PFSK-1 (cell line): ENCODE measurements around the gene TMEM270.

Source experiments
- FOXP2 ChIP-seq: optimal IDR thresholded peaks from 2 replicates; pipeline ENCODE3; 2011; ENCODE audit warnings: borderline replicate concordance, control low read depth, inconsistent platforms; ENCODE audit not compliant: insufficient read depth; ENCODE audit errors: extremely low read length, extremely low read depth
- POLR2AphosphoS5 ChIP-seq: IDR thresholded peaks from 2 replicates; pipeline ENCODE4 v1.6.1; 2012; ENCODE audit warnings: low read depth, mild to moderate bottlenecking, control low read depth, low read length, moderate library complexity
- SIN3A ChIP-seq: IDR thresholded peaks from 2 replicates; pipeline ENCODE4 v1.6.1; 2012; ENCODE audit warnings: mild to moderate bottlenecking, low read length, moderate library complexity, borderline replicate concordance; ENCODE audit not compliant: insufficient read depth
- TAF1 ChIP-seq: IDR thresholded peaks from 2 replicates; pipeline ENCODE4 v1.6.1; 2012; ENCODE audit warnings: low read length, control low read depth, borderline replicate concordance; ENCODE audit not compliant: insufficient read depth
- TF ChIP-seq, protein P1 (sequence below), 2 experiments: IDR thresholded peaks; 2 replicates each; pipeline versions ENCODE4 v1.6.1 to v1.8.0; 2011 to 2012; ENCODE audit warnings: low read depth in 2 of 2, low read length in 2 of 2, control low read depth in 1 of 2, inconsistent platforms in 1 of 2, mild to moderate bottlenecking in 1 of 2, moderate library complexity in 1 of 2; ENCODE audit not compliant: insufficient read depth in 1 of 2

Gene TMEM270

DNA sequence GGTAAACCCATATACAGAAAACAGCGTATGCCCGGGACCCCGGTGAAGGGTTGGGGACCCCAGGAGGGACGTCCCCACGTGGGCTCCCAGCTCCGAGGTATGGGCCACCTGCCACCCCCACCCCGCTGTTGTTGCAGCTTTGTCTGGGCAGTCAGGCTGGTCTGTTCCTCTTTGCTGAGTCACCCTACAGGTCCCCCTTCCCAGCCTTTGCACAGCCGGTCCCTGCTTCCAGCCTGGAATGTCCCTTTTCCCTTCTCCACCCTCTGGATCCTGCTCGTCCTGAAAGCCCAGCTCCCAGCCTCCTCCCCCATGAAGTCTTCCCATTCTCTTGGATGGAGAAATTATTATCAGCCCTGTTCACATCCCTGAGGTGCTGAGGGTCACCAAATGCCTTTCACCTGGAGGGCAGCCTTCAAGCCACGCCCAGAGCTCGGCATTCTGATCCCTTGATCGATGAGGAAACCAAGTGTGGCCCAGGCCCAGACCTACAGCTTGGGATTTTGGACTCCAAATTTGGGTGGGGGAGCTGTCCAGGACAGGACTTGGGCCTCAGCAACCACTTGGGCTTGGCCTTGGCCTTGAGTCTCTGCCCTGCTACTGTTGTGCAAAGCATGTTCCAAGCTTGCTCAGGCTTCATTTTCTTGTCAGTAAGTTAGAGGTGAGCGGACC, 27.6 kb upstream of the TMEM270 start:
- no peak for TF ChIP-seq SIN3A
- TF ChIP-seq, protein P1, sequence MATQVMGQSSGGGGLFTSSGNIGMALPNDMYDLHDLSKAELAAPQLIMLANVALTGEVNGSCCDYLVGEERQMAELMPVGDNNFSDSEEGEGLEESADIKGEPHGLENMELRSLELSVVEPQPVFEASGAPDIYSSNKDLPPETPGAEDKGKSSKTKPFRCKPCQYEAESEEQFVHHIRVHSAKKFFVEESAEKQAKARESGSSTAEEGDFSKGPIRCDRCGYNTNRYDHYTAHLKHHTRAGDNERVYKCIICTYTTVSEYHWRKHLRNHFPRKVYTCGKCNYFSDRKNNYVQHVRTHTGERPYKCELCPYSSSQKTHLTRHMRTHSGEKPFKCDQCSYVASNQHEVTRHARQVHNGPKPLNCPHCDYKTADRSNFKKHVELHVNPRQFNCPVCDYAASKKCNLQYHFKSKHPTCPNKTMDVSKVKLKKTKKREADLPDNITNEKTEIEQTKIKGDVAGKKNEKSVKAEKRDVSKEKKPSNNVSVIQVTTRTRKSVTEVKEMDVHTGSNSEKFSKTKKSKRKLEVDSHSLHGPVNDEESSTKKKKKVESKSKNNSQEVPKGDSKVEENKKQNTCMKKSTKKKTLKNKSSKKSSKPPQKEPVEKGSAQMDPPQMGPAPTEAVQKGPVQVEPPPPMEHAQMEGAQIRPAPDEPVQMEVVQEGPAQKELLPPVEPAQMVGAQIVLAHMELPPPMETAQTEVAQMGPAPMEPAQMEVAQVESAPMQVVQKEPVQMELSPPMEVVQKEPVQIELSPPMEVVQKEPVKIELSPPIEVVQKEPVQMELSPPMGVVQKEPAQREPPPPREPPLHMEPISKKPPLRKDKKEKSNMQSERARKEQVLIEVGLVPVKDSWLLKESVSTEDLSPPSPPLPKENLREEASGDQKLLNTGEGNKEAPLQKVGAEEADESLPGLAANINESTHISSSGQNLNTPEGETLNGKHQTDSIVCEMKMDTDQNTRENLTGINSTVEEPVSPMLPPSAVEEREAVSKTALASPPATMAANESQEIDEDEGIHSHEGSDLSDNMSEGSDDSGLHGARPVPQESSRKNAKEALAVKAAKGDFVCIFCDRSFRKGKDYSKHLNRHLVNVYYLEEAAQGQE (IDR thresholded peaks at IDR 0.05; ENCODE audit: insufficient read depth in 1 of 2, low read depth in 2 of 2, low read length in 2 of 2) = peak in 1 of 2 experiments; percentile 41; a peak in 1 of 4 replicates
- TF ChIP-seq FOXP2 = no peak

DNA sequence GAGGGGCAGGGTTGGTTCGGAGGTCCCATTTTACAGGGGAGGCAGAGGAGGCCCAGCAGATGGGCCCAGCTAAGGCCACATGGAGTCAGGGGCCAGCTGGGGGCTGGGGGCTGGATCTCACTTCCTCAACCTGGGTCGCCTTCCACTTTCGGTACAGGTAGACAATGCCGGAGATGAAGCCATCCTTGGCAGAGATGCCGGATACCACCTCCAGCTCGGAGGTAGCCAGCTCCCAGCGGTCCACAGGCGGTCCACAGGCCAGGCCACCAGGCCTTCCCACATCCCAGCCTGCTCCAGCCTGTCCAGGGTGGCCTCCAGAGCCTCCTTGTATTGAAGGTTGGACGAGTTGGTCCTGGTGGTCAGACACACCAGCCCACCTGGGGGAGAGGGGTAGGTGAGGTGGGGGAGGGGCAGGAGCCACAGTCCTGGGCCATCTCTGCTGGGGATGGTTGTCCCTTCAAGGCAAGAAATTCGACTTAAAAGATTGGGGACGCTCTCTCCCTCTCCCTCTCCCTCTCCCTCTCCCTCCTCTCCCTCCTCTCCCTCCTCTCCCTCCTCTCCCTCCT, 26.2 kb upstream of the TMEM270 start:
- TF ChIP-seq POLR2AphosphoS5 (no peak), FOXP2 (no peak), TAF1 (no peak), SIN3A (no peak)
- TF ChIP-seq, protein P1 (IDR thresholded peaks at IDR 0.05; ENCODE audit: insufficient read depth in 1 of 2, low read depth in 2 of 2, low read length in 2 of 2) = no peak

DNA sequence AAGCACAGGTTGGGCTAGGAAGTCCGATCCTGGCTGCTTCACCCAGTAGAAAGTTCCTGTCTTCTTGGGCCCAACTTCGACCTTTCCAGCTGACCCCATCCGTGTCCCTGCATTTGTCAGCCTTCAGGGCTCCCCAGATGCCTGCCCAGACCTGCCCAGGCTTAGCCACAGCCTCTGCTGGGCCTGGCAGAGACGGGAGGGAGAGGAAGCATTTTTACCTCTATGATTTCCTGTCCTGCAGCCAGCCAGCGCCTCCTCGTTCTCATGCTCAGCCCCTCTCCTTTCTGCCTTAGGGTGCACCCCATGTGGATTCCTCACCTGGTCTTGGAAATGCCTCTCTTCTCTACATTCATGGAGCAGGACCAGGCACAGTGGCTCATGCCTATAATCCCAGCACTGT, 22.3 kb upstream of the TMEM270 start:
- no peak for TF ChIP-seq SIN3A
- TF ChIP-seq POLR2AphosphoS5 = no peak
- TF ChIP-seq FOXP2 = no peak
- TF ChIP-seq TAF1 = no peak
- TF ChIP-seq, protein P1 (IDR thresholded peaks at IDR 0.05; ENCODE audit: insufficient read depth in 1 of 2, low read depth in 2 of 2, low read length in 2 of 2) = no peak

DNA sequence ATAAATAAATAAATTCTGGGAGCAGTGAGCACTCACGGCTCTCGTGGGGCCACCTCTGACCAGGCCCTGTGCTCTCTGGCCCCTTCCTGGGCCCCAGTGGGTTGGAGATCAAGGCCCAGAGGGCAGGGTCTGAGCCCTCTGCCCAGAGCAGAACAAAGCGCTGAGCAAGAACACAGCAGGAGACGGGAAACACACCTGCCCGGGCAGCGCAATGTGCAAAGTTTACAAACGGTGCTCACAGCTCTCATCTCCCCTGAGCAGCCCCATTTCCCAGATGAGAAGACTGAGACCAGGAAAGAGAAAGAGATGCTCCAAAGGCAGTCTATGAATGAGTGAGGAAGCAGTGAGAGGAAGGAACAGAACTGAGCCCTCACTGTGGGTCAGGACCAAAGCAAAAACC, 21.7 kb upstream of the TMEM270 start:
- TF ChIP-seq, protein P1 (IDR thresholded peaks at IDR 0.05; ENCODE audit: insufficient read depth in 1 of 2, low read depth in 2 of 2, low read length in 2 of 2) = no peak
- no peak for TF ChIP-seq TAF1
- no peak for TF ChIP-seq POLR2AphosphoS5
- TF ChIP-seq FOXP2 = no peak
- TF ChIP-seq SIN3A = no peak
